CD14-positive monocyte (primary cell): Measurements from ENCODE around the gene CEP131. TPM values are rescaled to one million over a fixed set of nuclear protein-coding genes. Genes with fewer than 3 reads are reported as not detected.
A peak's percentile ranks its signal among the peaks of the same experiment; 100 is the strongest.

Experiments
- DNase-seq, 3 donors: peaks; one replicate each; pipeline ENCODE4 v3.0.0-alpha.2; 2011 to 2022
- H2AFZ ChIP-seq: 2 replicates; pipeline ENCODE4 v1.6.0; 2012; ENCODE audit warnings: mild to moderate bottlenecking, low read depth, low read length, inconsistent platforms; ENCODE audit not compliant: insufficient read depth, poor library complexity, severe bottlenecking
- H3K27ac ChIP-seq, 2 donors: 1 replicate in 1 of 2; 2 replicates in 1 of 2; pipeline ENCODE4 v1.5.1; 2012 to 2013; ENCODE audit warnings: low read length in 2 of 2, control low read depth in 1 of 2, inconsistent platforms in 1 of 2, low read depth in 1 of 2, mild to moderate bottlenecking in 1 of 2
- H3K27me3 ChIP-seq, 2 donors: one replicate each; pipeline versions ENCODE4 v1.6.0 to v1.6.1; 2011 to 2013; ENCODE audit warnings: low read length in 2 of 2; ENCODE audit not compliant: control insufficient read depth in 2 of 2, insufficient read depth in 2 of 2
- H3K36me3 ChIP-seq, 2 donors: replicated peaks in 1 of 2; 1 replicate in 1 of 2; 2 replicates in 1 of 2; pipeline versions ENCODE4 v1.5.1 to v1.6.1; 2012 to 2013; ENCODE audit warnings: low read length in 2 of 2, control low read depth in 1 of 2, inconsistent platforms in 1 of 2, mild to moderate bottlenecking in 1 of 2; ENCODE audit not compliant: insufficient read depth in 2 of 2, control insufficient read depth in 1 of 2
- H3K4me1 ChIP-seq, 2 donors: 1 replicate in 1 of 2; 2 replicates in 1 of 2; pipeline versions ENCODE4 v1.5.1 to v1.6.1; 2012 to 2013; ENCODE audit warnings: low read length in 2 of 2, control low read depth in 1 of 2, inconsistent platforms in 1 of 2, mild to moderate bottlenecking in 1 of 2, moderate library complexity in 1 of 2; ENCODE audit not compliant: insufficient read depth in 2 of 2, control insufficient read depth in 1 of 2
- H3K4me2 ChIP-seq: replicated peaks from 2 replicates; pipeline ENCODE3; 2012; ENCODE audit warnings: low read length, moderate library complexity, mild to moderate bottlenecking; ENCODE audit not compliant: poor library complexity, severe bottlenecking; ENCODE audit errors: extremely low read depth
- H3K4me3 ChIP-seq, 3 experiments: fragments of 200-600 bp in 1 of 3; sonication (generic) in 1 of 3; replicated peaks in 1 of 3; 1 replicate in 2 of 3; 2 replicates in 1 of 3; pipeline ENCODE4 v1.5.1; 2011 to 2013; ENCODE audit warnings: low read length in 3 of 3, mild to moderate bottlenecking in 3 of 3, control low read depth in 2 of 3, low read depth in 2 of 3, inconsistent platforms in 1 of 3, moderate library complexity in 1 of 3
- H3K79me2 ChIP-seq: 2 replicates; pipeline ENCODE4 v1.6.0; 2012; ENCODE audit warnings: mild to moderate bottlenecking, control low read depth, inconsistent platforms, low read length, moderate library complexity; ENCODE audit not compliant: insufficient read depth
- H3K9ac ChIP-seq: 2 replicates; pipeline ENCODE4 v1.6.0; 2017; ENCODE audit warnings: low read length, mild to moderate bottlenecking; ENCODE audit not compliant: insufficient read depth, poor library complexity, severe bottlenecking
- H3K9me3 ChIP-seq, 2 donors: replicated peaks in 1 of 2; 1 replicate in 1 of 2; 2 replicates in 1 of 2; pipeline versions ENCODE4 v1.5.1 to v1.6.1; 2012 to 2013; ENCODE audit warnings: low read length in 2 of 2, control low read depth in 1 of 2; ENCODE audit not compliant: control insufficient read depth in 1 of 2, insufficient read depth in 1 of 2
- H4K20me1 ChIP-seq: 2 replicates; pipeline ENCODE4 v1.6.0; 2012; ENCODE audit warnings: mild to moderate bottlenecking, low read length, control low read depth, moderate library complexity; ENCODE audit not compliant: insufficient read depth
- H3K27ac Mint-ChIP-seq, 7 donors: one replicate each; pipeline ENCODE4 v1.8.0; 2020; ENCODE audit warnings: mild to moderate bottlenecking in 7 of 7, mixed read lengths in 7 of 7, moderate library complexity in 6 of 7, inconsistent platforms in 2 of 7
- H3K27me3 Mint-ChIP-seq, 3 donors: one replicate each; pipeline ENCODE4 v1.8.0; 2021 to 2022; ENCODE audit warnings: low read depth in 3 of 3, mild to moderate bottlenecking in 3 of 3, mixed read lengths in 3 of 3, moderate library complexity in 3 of 3, inconsistent platforms in 1 of 3
- H3K36me3 Mint-ChIP-seq, 2 donors: one replicate each; pipeline ENCODE4 v1.8.0; 2020; ENCODE audit warnings: mixed read lengths in 2 of 2, inconsistent platforms in 1 of 2, mild to moderate bottlenecking in 1 of 2
- H3K4me1 Mint-ChIP-seq: one replicate; pipeline ENCODE4 v1.8.0; 2020; ENCODE audit warnings: mild to moderate bottlenecking, mixed read lengths
- H3K4me3 Mint-ChIP-seq, 2 donors: one replicate each; pipeline ENCODE4 v1.8.0; 2020; ENCODE audit warnings: mild to moderate bottlenecking in 2 of 2, mixed read lengths in 2 of 2, moderate library complexity in 1 of 2
- H3K9me3 Mint-ChIP-seq, 7 donors: one replicate each; pipeline ENCODE4 v1.8.0; 2020 to 2022; ENCODE audit warnings: mixed read lengths in 7 of 7, mild to moderate bottlenecking in 6 of 7, moderate library complexity in 6 of 7, inconsistent platforms in 2 of 7
- WGBS: methylation state at CpG from one replicate; pipeline ENCODE4 v1.1.5; 2013; ENCODE audit warnings: missing lambda C conversion rate; ENCODE audit not compliant: insufficient coverage; 5-methylcytosine and 5-hydroxymethylcytosine counted together
- intact Hi-C, 2 donors: fragments of 100-400 bp; cut with micrococcal nuclease; formaldehyde crosslinking; loops; one replicate each; pipeline versions ENCODE4 v1.15.0 to v1.15.1; 2023
- polyA plus RNA-seq, 3 donors: library from polyadenylated mRNA; depleted of rRNA in 1 of 3; unstranded in 2 of 3; stranded (reverse) in 1 of 3; fragments of 300-500 nt in 2 of 3; fragments of >200 nt in 1 of 3; fragmentation: Illumina TruSeq in 2 of 3; gene quantifications; 1 replicate in 2 of 3; 2 replicates in 1 of 3; pipeline ENCODE4 v1.2.3, GENCODE V29; 2012 to 2021
- TF ChIP-seq, protein P1 (sequence below): fragments of 200-600 bp; IDR thresholded peaks from one replicate; pipeline ENCODE4 v1.8.0; 2022; ENCODE audit warnings: antibody characterized with exemption, mild to moderate bottlenecking

CEP131 gene
- polyA plus RNA-seq, 3 donors = 0.69 to 9.7 (median 1.0) TPM

- peaks cover 3 to 5% of the 10 kb centered on the region in 2 donors for H3K36me3 ChIP-seq
- H3K4me1 ChIP-seq = peaks cover 38 to 48% of the 10 kb centered on the region in 2 donors
- peak overlapping the region; percentile 33 for H3K9ac ChIP-seq
- peak overlapping the region; percentile 70 to 91 (median 86) for H3K27ac Mint-ChIP-seq
- peaks cover 0 to 3% (median 0%) of the 10 kb centered on the region in 3 donors for H3K27me3 Mint-ChIP-seq
- H3K79me2 ChIP-seq = peaks cover 4% of the 10 kb centered on the region
- no peaks in the 10 kb centered on the region for H3K27me3 ChIP-seq
- DNase-seq = peak; percentile 53 to 67 (median 59)
- H3K9me3 ChIP-seq = no peaks in the 10 kb centered on the region
- H3K9me3 Mint-ChIP-seq = peaks cover 0 to 2% (median 0%) of the 10 kb centered on the region in 7 donors
- H3K36me3 Mint-ChIP-seq = peaks cover 5 to 15% of the 10 kb centered on the region in 2 donors
- intact Hi-C loops = loop anchor here (1.0 to 10.0 kb wide), 4 partner anchors 15 to 189 kb away; partner anchors contain the start of genes NDUFAF8 (in 2 of the 2), TEPSIN (in 2 of the 2) and BAIAP2 (in 1 of the 2)
- peak overlapping the region; percentile 71 for H2AFZ ChIP-seq
- no peaks in the 10 kb centered on the region for H4K20me1 ChIP-seq
- H3K4me2 ChIP-seq = peak overlapping the region; percentile 99
- 0% methylated on average over 6 of the region's 11 CpGs for WGBS
- peak overlapping the region; percentile 78 to 92 for H3K4me3 Mint-ChIP-seq
- H3K4me3 ChIP-seq = peak overlapping the region; percentile 21 to 86 (median 42)
- peak overlapping the region; percentile 30 to 64 for H3K27ac ChIP-seq
- H3K4me1 Mint-ChIP-seq = peaks cover 39% of the 10 kb centered on the region
- TF ChIP-seq, protein P1, sequence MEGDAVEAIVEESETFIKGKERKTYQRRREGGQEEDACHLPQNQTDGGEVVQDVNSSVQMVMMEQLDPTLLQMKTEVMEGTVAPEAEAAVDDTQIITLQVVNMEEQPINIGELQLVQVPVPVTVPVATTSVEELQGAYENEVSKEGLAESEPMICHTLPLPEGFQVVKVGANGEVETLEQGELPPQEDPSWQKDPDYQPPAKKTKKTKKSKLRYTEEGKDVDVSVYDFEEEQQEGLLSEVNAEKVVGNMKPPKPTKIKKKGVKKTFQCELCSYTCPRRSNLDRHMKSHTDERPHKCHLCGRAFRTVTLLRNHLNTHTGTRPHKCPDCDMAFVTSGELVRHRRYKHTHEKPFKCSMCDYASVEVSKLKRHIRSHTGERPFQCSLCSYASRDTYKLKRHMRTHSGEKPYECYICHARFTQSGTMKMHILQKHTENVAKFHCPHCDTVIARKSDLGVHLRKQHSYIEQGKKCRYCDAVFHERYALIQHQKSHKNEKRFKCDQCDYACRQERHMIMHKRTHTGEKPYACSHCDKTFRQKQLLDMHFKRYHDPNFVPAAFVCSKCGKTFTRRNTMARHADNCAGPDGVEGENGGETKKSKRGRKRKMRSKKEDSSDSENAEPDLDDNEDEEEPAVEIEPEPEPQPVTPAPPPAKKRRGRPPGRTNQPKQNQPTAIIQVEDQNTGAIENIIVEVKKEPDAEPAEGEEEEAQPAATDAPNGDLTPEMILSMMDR = no peak
Measured at GRCh38 chr17:81223762-81224130, 981 bp upstream of the CEP131 start.

GRCh38 chr17:81222620-81222905 is 202 bp downstream of the CEP131 start:
- H3K4me1 Mint-ChIP-seq = peaks cover 27% of the 10 kb centered on the region
- H3K27me3 Mint-ChIP-seq = peaks cover 0 to 5% (median 0%) of the 10 kb centered on the region in 3 donors
- no peak for DNase-seq
- TF ChIP-seq, protein P1 = no peak
- Histone ChIP-seq H3K9me3 (no peaks in the 10 kb centered on the region), H2AFZ (peak overlapping the region; percentile 92), H3K36me3 (peaks cover 4 to 5% of the 10 kb centered on the region in 2 donors), H3K9ac (peak overlapping the region; percentile 76), H3K27me3 (no peaks in the 10 kb centered on the region), H4K20me1 (no peaks in the 10 kb centered on the region), H3K27ac (peak overlapping the region in 1 of 2 donors; percentile 76), H3K4me1 (peaks cover 26 to 36% of the 10 kb centered on the region in 2 donors), H3K4me3 (peak overlapping the region; percentile 43 to 86 (median 48)), H3K79me2 (peaks cover 4% of the 10 kb centered on the region), H3K4me2 (peak overlapping the region; percentile 99)
- no peak overlapping the region for H3K27ac Mint-ChIP-seq
- WGBS = under 1% methylated on average over 29 of the region's 30 CpGs
- intact Hi-C loops = loop anchor here (2.0 to 10.0 kb wide), 3 partner anchors 16 to 188 kb away; partner anchors contain the start of genes BAIAP2 (in 1 of the 2), NDUFAF8 (in 1 of the 2) and TEPSIN (in 1 of the 2)
- H3K9me3 Mint-ChIP-seq = peaks cover 0 to under 1% (median 0%) of the 10 kb centered on the region in 7 donors
- H3K36me3 Mint-ChIP-seq = peaks cover 7 to 15% of the 10 kb centered on the region in 2 donors
- H3K4me3 Mint-ChIP-seq = peak overlapping the region; percentile 21 to 58
